ENCODE measurements around the gene AKAP11. TPM values are rescaled to one million over a fixed set of nuclear protein-coding genes. Genes with fewer than 3 reads are reported as not detected.

Gene AKAP11
- total and polyA plus RNA-seq, 2 of the 8 experiments (the other 6 are each of a cell fraction or from before 2014, with no cell fraction given) = 4.5 to 21.9 TPM

DNA sequence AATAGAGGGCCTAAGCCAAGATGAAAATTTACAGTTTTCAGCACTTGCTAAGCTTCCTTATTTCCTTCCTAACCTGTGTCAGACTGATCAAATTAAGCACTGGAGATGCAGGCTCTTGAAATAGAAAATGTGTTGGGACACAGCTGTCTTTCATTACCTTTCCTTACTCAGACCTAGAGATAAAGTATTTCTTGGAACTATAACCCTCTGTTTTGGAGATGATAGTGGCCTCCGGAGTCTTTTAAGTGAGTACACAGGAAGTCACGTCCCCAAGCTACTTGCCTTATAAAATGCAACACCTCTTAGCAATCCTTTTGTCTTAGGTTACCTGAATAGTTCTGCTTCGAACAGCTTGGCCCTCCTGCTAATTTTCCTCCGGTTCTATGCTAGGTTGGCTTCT, 12.4 kb upstream of the AKAP11 start:
- H2AK5ac ChIP-seq (ENCODE audit: low read depth, low read length) = no peak overlapping the region
- peaks cover 3% of the 10 kb centered on the region in 2 experiments; a peak in 1 of 4 replicates for H3K9me3 ChIP-seq (ENCODE audit: insufficient read depth in 2 of 2, low read depth in 1 of 2, low read length in 1 of 2)
- no peaks in the 10 kb centered on the region for H3K79me1 ChIP-seq (ENCODE audit: low read depth, low read length)
- no peak overlapping the region for H3K27ac ChIP-seq (ENCODE audit: low read depth, low read length)
- no peak for DNase-seq (ENCODE audit: low read depth in 1 of 2, low spot score in 2 of 2)
- H3K27me3 ChIP-seq (replicated peaks in 1 of 4; ENCODE audit: control insufficient read depth in 3 of 4, extremely low read depth in 1 of 4, insufficient read depth in 3 of 4, low read length in 3 of 4) = no peaks in the 10 kb centered on the region
- no peaks in the 10 kb centered on the region for H3K23me2 ChIP-seq (ENCODE audit: low read depth, low read length)
- H4K8ac ChIP-seq (ENCODE audit: extremely low read depth, insufficient read depth, low read length) = no peak overlapping the region
- H3K56ac ChIP-seq (replicated peaks; ENCODE audit: insufficient read length, low read depth, low read length) = no peak overlapping the region
- no peaks in the 10 kb centered on the region for H3K79me2 ChIP-seq (ENCODE audit: control insufficient read depth in 1 of 2, insufficient read depth in 2 of 2, low read length in 2 of 2)
- no peak overlapping the region for H2BK120ac ChIP-seq (replicated peaks; ENCODE audit: low read depth, low read length)
- CTCF ChIA-PET (ENCODE audit: partially characterized antibody) = interaction anchor here (1.0 to 1.3 kb wide), 3 partner anchors 11 to 75 kb away, joined by 3 to 4 read pairs (median 3); no protein-coding TSS in a partner anchor
- WGBS, 2 experiments (ENCODE audit: extremely low coverage in 1 of 2, insufficient coverage in 1 of 2, insufficient read length in 1 of 2, insufficient replicate concordance in 2 of 2, low coverage in 1 of 2, low lambda C conversion rate in 2 of 2, missing lambda C conversion rate in 1 of 2) = 85% methylated on average over 4 of the region's 4 CpGs; no CpG with 5 or more reads in 1 of the 2 experiments
- no peak for FAIRE-seq
- no peak overlapping the region for H2AFZ ChIP-seq (ENCODE audit: low read length)
- H3K4me2 ChIP-seq (ENCODE audit: insufficient read depth in 1 of 2, low read depth in 2 of 2, low read length in 2 of 2) = no peak overlapping the region
- no peak overlapping the region for H4K5ac ChIP-seq (ENCODE audit: insufficient read length, low read depth, low read length)
- no peaks in the 10 kb centered on the region for H4K20me1 ChIP-seq (replicated peaks in 1 of 2; ENCODE audit: control insufficient read depth in 1 of 2, insufficient read depth in 2 of 2, low read length in 2 of 2)
- H4K91ac ChIP-seq (replicated peaks; ENCODE audit: insufficient read length, low read length) = no peak overlapping the region
- H3K4me1 ChIP-seq (replicated peaks in 1 of 4; ENCODE audit: control insufficient read depth in 3 of 4, insufficient read depth in 4 of 4, low read length in 3 of 4) = peaks cover 0 to 6% (median 1%) of the 10 kb centered on the region in 4 experiments; a peak in 2 of 7 replicates
- H3K23ac ChIP-seq (ENCODE audit: insufficient read length) = no peak overlapping the region
- H2BK5ac ChIP-seq (ENCODE audit: low read depth, low read length) = no peak overlapping the region
- H2BK12ac ChIP-seq (ENCODE audit: low read depth, low read length) = no peak overlapping the region
- no peak overlapping the region for H3K4ac ChIP-seq (replicated peaks; ENCODE audit: insufficient read length, low read depth, low read length)
- H3K4me3 ChIP-seq (ENCODE audit: extremely low read depth in 1 of 4, insufficient read depth in 2 of 4, low read depth in 3 of 4, low read length in 4 of 4) = no peak overlapping the region
- no peak overlapping the region for H3K14ac ChIP-seq (ENCODE audit: insufficient read length)
- H3K36me3 ChIP-seq (ENCODE audit: control insufficient read depth in 2 of 4, insufficient read depth in 4 of 4, low read length in 3 of 4) = no peaks in the 10 kb centered on the region
- POLR2A ChIA-PET (ENCODE audit: partially characterized antibody) = interaction anchor here (1.5 kb wide), 1 partner anchor 13 kb away, joined by 9 read pairs; the partner anchor contains the start of gene AKAP11
- H2BK20ac ChIP-seq (ENCODE audit: low read length) = no peak overlapping the region
- H3K18ac ChIP-seq (ENCODE audit: extremely low read depth, low read length) = no peak overlapping the region
- no peak overlapping the region for H3K9ac ChIP-seq (replicated peaks in 1 of 4; ENCODE audit: extremely low read depth in 1 of 4, low read depth in 3 of 4, low read length in 3 of 4)
- H2BK15ac ChIP-seq (ENCODE audit: low read length) = no peak overlapping the region
- TF ChIP-seq SIX5 (IDR thresholded peaks at IDR 0.05; ENCODE audit: low read depth, low read length) (no peak), POU5F1 (IDR thresholded peaks at IDR 0.05; ENCODE audit: low read depth, low read length) (no peak), CEBPB (IDR thresholded peaks at IDR 0.05; ENCODE audit: low read depth, low read length) (no peak), ZNF274 (IDR thresholded peaks at IDR 0.05; ENCODE audit: borderline replicate concordance, extremely low read depth, low read length) (no peak), TAF1 (IDR thresholded peaks at IDR 0.05; ENCODE audit: low read depth, low read length) (no peak), KDM4A (IDR thresholded peaks at IDR 0.05; ENCODE audit: low read depth, low read length, severe bottlenecking) (no peak), MAX (IDR thresholded peaks at IDR 0.05) (no peak), EP300 (IDR thresholded peaks at IDR 0.05; ENCODE audit: borderline replicate concordance in 1 of 2, low read depth in 2 of 2, low read length in 2 of 2) (no peak), TBP (IDR thresholded peaks at IDR 0.05; ENCODE audit: low read depth, low read length) (no peak), SP1 (IDR thresholded peaks at IDR 0.05; ENCODE audit: low read depth, low read length) (no peak), YY1 (IDR thresholded peaks at IDR 0.05; ENCODE audit: low read depth, low read length) (no peak), SIN3A (conservative IDR thresholded peaks at IDR 0.05 in 1 of 2, IDR thresholded peaks at IDR 0.05 in 1 of 2; ENCODE audit: low read depth in 1 of 2, low read length in 2 of 2) (no peak), NRF1 (IDR thresholded peaks at IDR 0.05; ENCODE audit: low read depth, low read length) (no peak), RBBP5 (IDR thresholded peaks at IDR 0.05; ENCODE audit: borderline replicate concordance, low read depth, low read length) (no peak), RFX5 (IDR thresholded peaks at IDR 0.05; ENCODE audit: borderline replicate concordance, low read depth, low read length) (no peak)
